ENCODE measurements around the gene TAS2R40. TPM values are rescaled to one million over a fixed set of nuclear protein-coding genes. Genes with fewer than 3 reads are reported as not detected.

Gene TAS2R40
- total RNA-seq, 4 donors from 2014 or later = not detected

GRCh38 chr7:143242306-143242705 lies 20.5 kb downstream of the TAS2R40 start:
- no peak overlapping the region for H3K4me3 ChIP-seq
- 77 to 85% methylated on average over 11 of the region's 11 CpGs for WGBS, 2 donors
- DNase-seq = no peak
- intact Hi-C loops (cut with DNase I) = loop anchor here (5.0 kb wide), 2 partner anchors 60 to 175 kb away; no protein-coding TSS in a partner anchor
- peaks cover 0 to 4% (median 0%) of the 10 kb centered on the region in 4 donors for H3K27me3 ChIP-seq
- H3K27ac ChIP-seq = no peak overlapping the region
- peaks cover 0 to 11% (median 2%) of the 10 kb centered on the region in 3 donors for H3K4me1 ChIP-seq
- no peak for TF ChIP-seq POLR2A (IDR thresholded peaks at IDR 0.05)
- no peak for TF ChIP-seq CTCF (IDR thresholded peaks at IDR 0.05)
- peaks cover 0 to 6% (median 0%) of the 10 kb centered on the region in 3 donors for H3K9me3 ChIP-seq
- H3K36me3 ChIP-seq = no peaks in the 10 kb centered on the region

- TF ChIP-seq POLR2A (IDR thresholded peaks at IDR 0.05) = no peak
- TF ChIP-seq CTCF (IDR thresholded peaks at IDR 0.05) = no peak
- Histone ChIP-seq H3K4me3 (no peak overlapping the region), H3K27me3 (peaks cover 0 to 4% (median 0%) of the 10 kb centered on the region in 4 donors), H3K36me3 (no peaks in the 10 kb centered on the region), H3K27ac (no peak overlapping the region), H3K4me1 (peaks cover 0 to 11% (median 2%) of the 10 kb centered on the region in 3 donors), H3K9me3 (no peaks in the 10 kb centered on the region)
- 31 to 55% methylated on average over 7 of the region's 7 CpGs for WGBS, 2 donors
- DNase-seq = no peak
- intact Hi-C loops (cut with DNase I) = loop anchor here (5.0 kb wide), 2 partner anchors 59 to 174 kb away; no protein-coding TSS in a partner anchor
Observed at GRCh38 chr7:143243111-143243510, 21.3 kb downstream of the TAS2R40 start.

GRCh38 chr7:143243614-143244013 lies 21.8 kb downstream of the TAS2R40 start:
- Histone ChIP-seq H3K9me3 (no peaks in the 10 kb centered on the region), H3K4me3 (no peak overlapping the region), H3K36me3 (no peaks in the 10 kb centered on the region), H3K27me3 (peaks cover 0 to 4% (median 0%) of the 10 kb centered on the region in 4 donors), H3K4me1 (peaks cover 0 to 11% (median 2%) of the 10 kb centered on the region in 3 donors), H3K27ac (no peak overlapping the region)
- 69 to 71% methylated on average over 2 to 3 of the region's 3 CpGs for WGBS, 2 donors
- intact Hi-C loops (cut with DNase I) = loop anchor here (5.0 kb wide), 2 partner anchors 59 to 174 kb away; no protein-coding TSS in a partner anchor
- TF ChIP-seq POLR2A (IDR thresholded peaks at IDR 0.05) (no peak), CTCF (IDR thresholded peaks at IDR 0.05) (no peak)
- DNase-seq = no peak

- Histone ChIP-seq H3K9me3 (no peaks in the 10 kb centered on the region), H3K27me3 (peaks cover 0 to 4% (median 0%) of the 10 kb centered on the region in 4 donors), H3K36me3 (no peaks in the 10 kb centered on the region), H3K4me3 (no peak overlapping the region), H3K27ac (no peak overlapping the region), H3K4me1 (peaks cover 0 to 11% (median 2%) of the 10 kb centered on the region in 3 donors)
- TF ChIP-seq POLR2A (IDR thresholded peaks at IDR 0.05) = no peak
- no peak for TF ChIP-seq CTCF (IDR thresholded peaks at IDR 0.05)
- 35 to 36% methylated on average over 1 of the region's 1 CpG for WGBS, 2 donors
- no peak for DNase-seq
- intact Hi-C loops (cut with DNase I) = loop anchor here (5.0 kb wide), 2 partner anchors 58 to 173 kb away; no protein-coding TSS in a partner anchor
Observed at GRCh38 chr7:143244321-143244720, 22.5 kb downstream of the TAS2R40 start.

GRCh38 chr7:143245123-143245522 lies 23.3 kb downstream of the TAS2R40 start:
- Histone ChIP-seq H3K36me3 (no peaks in the 10 kb centered on the region), H3K4me1 (peaks cover 0 to 11% (median 2%) of the 10 kb centered on the region in 3 donors), H3K9me3 (no peaks in the 10 kb centered on the region), H3K4me3 (no peak overlapping the region), H3K27me3 (peaks cover 0 to 4% (median 0%) of the 10 kb centered on the region in 4 donors), H3K27ac (no peak overlapping the region)
- WGBS, 2 donors = 22 to 48% methylated on average over 3 of the region's 3 CpGs
- TF ChIP-seq POLR2A (IDR thresholded peaks at IDR 0.05) = no peak
- TF ChIP-seq CTCF (IDR thresholded peaks at IDR 0.05) = no peak
- DNase-seq = no peak
- intact Hi-C loops (cut with DNase I) = no loop called here
